ENCODE data around the gene SYT2. TPM values are rescaled to one million over a fixed set of nuclear protein-coding genes. Genes with fewer than 3 reads are reported as not detected.

SYT2 gene
- total RNA-seq, 2 donors from 2014 or later: under 0.01 TPM; not detected in 1

DNA sequence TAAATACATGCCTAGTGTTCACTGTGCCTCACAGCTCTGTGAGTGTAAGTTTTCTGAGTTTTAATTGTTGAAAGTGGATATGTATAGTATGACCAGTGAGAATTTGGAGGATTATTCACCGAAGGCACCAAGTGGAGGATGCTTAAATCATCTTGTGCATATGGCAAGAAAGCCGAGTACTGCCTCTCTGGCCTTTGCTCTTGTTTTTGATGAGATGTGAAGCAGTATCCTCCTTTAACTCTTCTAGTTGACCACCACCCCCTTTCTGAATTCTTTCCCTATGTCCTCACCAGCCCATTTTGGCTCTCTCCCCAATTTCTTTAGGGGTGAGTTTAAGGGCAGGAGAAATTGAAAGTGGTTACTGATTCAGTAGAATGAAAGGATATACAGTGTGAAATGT, 130.4 kb downstream of the SYT2 start:
- Histone ChIP-seq H3K27ac (peak overlapping the region; percentile 53 to 59), H3K4me3 (no peak overlapping the region), H3K4me1 (ENCODE audit: control insufficient read depth in 1 of 2, low read depth in 2 of 2) (peaks cover 23 to 78% of the 10 kb centered on the region in 2 donors), H3K36me3 (peaks cover 62% of the 10 kb centered on the region), H3K27me3 (replicated peaks; ENCODE audit: insufficient read depth) (no peaks in the 10 kb centered on the region), H3K9me3 (no peaks in the 10 kb centered on the region)
- TF ChIP-seq, protein P1, sequence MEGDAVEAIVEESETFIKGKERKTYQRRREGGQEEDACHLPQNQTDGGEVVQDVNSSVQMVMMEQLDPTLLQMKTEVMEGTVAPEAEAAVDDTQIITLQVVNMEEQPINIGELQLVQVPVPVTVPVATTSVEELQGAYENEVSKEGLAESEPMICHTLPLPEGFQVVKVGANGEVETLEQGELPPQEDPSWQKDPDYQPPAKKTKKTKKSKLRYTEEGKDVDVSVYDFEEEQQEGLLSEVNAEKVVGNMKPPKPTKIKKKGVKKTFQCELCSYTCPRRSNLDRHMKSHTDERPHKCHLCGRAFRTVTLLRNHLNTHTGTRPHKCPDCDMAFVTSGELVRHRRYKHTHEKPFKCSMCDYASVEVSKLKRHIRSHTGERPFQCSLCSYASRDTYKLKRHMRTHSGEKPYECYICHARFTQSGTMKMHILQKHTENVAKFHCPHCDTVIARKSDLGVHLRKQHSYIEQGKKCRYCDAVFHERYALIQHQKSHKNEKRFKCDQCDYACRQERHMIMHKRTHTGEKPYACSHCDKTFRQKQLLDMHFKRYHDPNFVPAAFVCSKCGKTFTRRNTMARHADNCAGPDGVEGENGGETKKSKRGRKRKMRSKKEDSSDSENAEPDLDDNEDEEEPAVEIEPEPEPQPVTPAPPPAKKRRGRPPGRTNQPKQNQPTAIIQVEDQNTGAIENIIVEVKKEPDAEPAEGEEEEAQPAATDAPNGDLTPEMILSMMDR (IDR thresholded peaks at IDR 0.05): no peak
- DNase-seq (ENCODE audit: low spot score): no peak
- no peak for ATAC-seq (ENCODE audit: insufficient number of reproducible peaks, low FRiP score, low read depth)

DNA sequence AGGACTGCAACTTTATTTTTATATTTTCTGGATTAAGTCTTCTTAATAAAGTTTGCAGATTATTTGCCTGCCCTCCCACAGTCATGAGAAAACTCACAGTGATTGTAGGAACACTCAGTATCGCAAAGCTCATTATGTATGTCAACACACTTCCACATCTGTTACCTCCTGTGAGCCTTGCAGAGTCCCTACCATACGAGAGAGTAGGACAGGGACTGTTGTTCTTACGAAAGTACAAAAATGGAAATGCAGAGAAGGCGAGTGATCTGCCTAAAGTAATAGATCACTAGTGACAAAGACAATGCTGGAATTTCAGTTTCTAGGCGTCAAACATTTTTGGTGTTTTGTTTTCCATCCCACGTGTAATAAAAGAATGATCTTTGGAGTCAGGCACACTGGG, 131.7 kb downstream of the SYT2 start:
- H3K4me1 ChIP-seq (ENCODE audit: control insufficient read depth in 1 of 2, low read depth in 2 of 2): peaks cover 24 to 81% of the 10 kb centered on the region in 2 donors

GRCh38 chr1:202578001-202578504, 132.2 kb downstream of the SYT2 start:
- H3K4me3 ChIP-seq: no peak overlapping the region
- H3K36me3 ChIP-seq: peaks cover 53% of the 10 kb centered on the region
- ATAC-seq (ENCODE audit: insufficient number of reproducible peaks, low FRiP score, low read depth) (no peak), DNase-seq (ENCODE audit: low spot score) (no peak)
- H3K27me3 ChIP-seq (replicated peaks; ENCODE audit: insufficient read depth): no peaks in the 10 kb centered on the region
- H3K27ac ChIP-seq: peak overlapping the region; percentile 53 to 59
- peaks cover 25 to 84% of the 10 kb centered on the region in 2 donors for H3K4me1 ChIP-seq (ENCODE audit: control insufficient read depth in 1 of 2, low read depth in 2 of 2)
- H3K9me3 ChIP-seq: no peaks in the 10 kb centered on the region
- TF ChIP-seq, protein P1 (IDR thresholded peaks at IDR 0.05): no peak

More for the DNA sequence above, 131.7 kb downstream of the SYT2 start:
- Histone ChIP-seq H3K27ac (peak overlapping the region; percentile 53 to 59), H3K27me3 (replicated peaks; ENCODE audit: insufficient read depth) (no peaks in the 10 kb centered on the region), H3K9me3 (no peaks in the 10 kb centered on the region), H3K4me3 (no peak overlapping the region), H3K36me3 (peaks cover 55% of the 10 kb centered on the region)
- TF ChIP-seq, protein P1 (IDR thresholded peaks at IDR 0.05): no peak
- no peak for DNase-seq (ENCODE audit: low spot score)
- ATAC-seq (ENCODE audit: insufficient number of reproducible peaks, low FRiP score, low read depth): no peak

- Histone ChIP-seq H3K27ac (peak overlapping the region; percentile 53 to 59), H3K4me3 (no peak overlapping the region)
- ATAC-seq (ENCODE audit: insufficient number of reproducible peaks, low FRiP score, low read depth): no peak
These were observed 132.9 kb downstream of the SYT2 start for GRCh38 chr1:202577381-202577780.

GRCh38 chr1:202576816-202577215, 133.4 kb downstream of the SYT2 start:
- no peak overlapping the region for H3K4me3 ChIP-seq
- H3K9me3 ChIP-seq: no peaks in the 10 kb centered on the region
- H3K27ac ChIP-seq: peak overlapping the region; percentile 53 to 59
- ATAC-seq (ENCODE audit: insufficient number of reproducible peaks, low FRiP score, low read depth) (no peak), DNase-seq (ENCODE audit: low spot score) (no peak)
- H3K36me3 ChIP-seq: peaks cover 59% of the 10 kb centered on the region
- TF ChIP-seq, protein P1 (IDR thresholded peaks at IDR 0.05): no peak
- peaks cover 28 to 94% of the 10 kb centered on the region in 2 donors for H3K4me1 ChIP-seq (ENCODE audit: control insufficient read depth in 1 of 2, low read depth in 2 of 2)
- H3K27me3 ChIP-seq (replicated peaks; ENCODE audit: insufficient read depth): no peaks in the 10 kb centered on the region

More at GRCh38 chr1:202577381-202577780, 132.9 kb downstream of the SYT2 start:
- no peak for DNase-seq (ENCODE audit: low spot score)
- TF ChIP-seq, protein P1 (IDR thresholded peaks at IDR 0.05): no peak
- Histone ChIP-seq H3K9me3 (no peaks in the 10 kb centered on the region), H3K4me1 (ENCODE audit: control insufficient read depth in 1 of 2, low read depth in 2 of 2) (peaks cover 28 to 90% of the 10 kb centered on the region in 2 donors), H3K27me3 (replicated peaks; ENCODE audit: insufficient read depth) (no peaks in the 10 kb centered on the region), H3K36me3 (peaks cover 57% of the 10 kb centered on the region)

Measured in thoracic aorta (tissue), 2 donors.